GM18519 (cell line): ENCODE data around the gene CTXN1.
"Not testable (repeated sequence)": the region's sequence is repeated elsewhere in the genome, so short reads cannot be mapped to it uniquely, and the experiment has no call there.

Experiments
- ATAC-seq: cut with Tn5 transposase; IDR thresholded peaks from one replicate; pipeline ENCODE4 v1.9.1; 2021; ENCODE audit warnings: mild to moderate bottlenecking, moderate library complexity; ENCODE audit not compliant: unreplicated experiment, low FRiP score

The CTXN1 gene

DNA sequence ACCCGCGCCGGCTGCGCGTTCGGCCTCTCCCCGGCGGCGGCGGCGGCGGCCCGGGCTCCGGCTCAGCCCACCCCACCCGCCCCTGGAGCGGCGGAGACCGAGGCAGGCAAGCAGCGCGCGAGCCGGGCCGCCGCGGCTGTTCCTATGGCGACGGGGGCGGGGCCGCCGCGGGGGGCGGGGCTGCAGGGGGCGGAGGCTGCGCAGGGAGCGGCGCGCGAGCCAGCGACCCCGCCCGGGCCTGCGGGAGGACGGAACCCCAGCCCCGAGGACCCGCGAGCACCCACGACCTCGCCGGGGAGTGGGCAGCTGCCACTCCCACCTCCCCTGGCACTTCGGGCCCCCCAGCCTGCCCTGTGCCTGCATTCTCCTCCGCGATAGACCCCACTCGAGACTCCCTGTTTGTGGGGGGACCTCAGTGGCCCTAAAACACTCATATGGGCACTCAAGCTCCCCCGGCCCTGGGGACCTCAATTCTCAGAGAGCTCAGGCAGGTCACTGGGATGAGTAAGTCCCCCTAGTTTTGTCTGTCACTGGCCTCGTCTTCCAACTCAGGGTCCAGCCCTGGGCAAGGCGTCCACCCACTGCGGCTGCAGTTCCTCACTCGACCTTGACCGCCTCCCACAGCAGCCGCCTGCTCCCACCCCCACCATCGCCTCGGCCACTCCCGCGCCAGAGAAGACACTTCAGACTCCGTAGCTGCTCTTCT, at the start of gene CTXN1:
TSS of gene CTXN1 (minus strand) at position 115 of the 706 bp plus-strand sequence. CDS start 597 bp downstream, outside the sequence.
- ATAC-seq: no peak

DNA sequence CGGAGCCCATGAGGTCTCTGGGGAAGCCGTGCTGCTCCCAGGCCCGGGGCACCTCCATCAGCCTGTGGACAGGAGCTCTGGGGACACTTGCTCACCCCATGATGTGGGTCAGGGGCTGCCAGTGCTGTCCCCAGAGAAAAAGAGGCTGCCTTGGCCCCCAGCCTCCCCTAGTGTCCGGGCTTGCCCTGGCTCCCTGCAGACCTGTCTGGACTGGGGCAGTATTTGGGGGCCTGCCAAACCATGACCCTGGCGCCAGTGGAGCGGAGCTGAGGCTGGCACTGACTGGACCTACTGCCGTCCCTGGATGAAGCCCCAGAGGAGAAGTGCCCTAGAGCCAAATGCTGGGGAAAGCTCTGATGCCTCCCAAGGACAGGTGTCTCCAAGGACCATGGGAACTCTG, 49.1 kb upstream of the CTXN1 start:
- no peak for ATAC-seq

- ATAC-seq: no peak
Measured at GRCh38 chr19:7973883-7974282, 47.9 kb upstream of the CTXN1 start.

DNA sequence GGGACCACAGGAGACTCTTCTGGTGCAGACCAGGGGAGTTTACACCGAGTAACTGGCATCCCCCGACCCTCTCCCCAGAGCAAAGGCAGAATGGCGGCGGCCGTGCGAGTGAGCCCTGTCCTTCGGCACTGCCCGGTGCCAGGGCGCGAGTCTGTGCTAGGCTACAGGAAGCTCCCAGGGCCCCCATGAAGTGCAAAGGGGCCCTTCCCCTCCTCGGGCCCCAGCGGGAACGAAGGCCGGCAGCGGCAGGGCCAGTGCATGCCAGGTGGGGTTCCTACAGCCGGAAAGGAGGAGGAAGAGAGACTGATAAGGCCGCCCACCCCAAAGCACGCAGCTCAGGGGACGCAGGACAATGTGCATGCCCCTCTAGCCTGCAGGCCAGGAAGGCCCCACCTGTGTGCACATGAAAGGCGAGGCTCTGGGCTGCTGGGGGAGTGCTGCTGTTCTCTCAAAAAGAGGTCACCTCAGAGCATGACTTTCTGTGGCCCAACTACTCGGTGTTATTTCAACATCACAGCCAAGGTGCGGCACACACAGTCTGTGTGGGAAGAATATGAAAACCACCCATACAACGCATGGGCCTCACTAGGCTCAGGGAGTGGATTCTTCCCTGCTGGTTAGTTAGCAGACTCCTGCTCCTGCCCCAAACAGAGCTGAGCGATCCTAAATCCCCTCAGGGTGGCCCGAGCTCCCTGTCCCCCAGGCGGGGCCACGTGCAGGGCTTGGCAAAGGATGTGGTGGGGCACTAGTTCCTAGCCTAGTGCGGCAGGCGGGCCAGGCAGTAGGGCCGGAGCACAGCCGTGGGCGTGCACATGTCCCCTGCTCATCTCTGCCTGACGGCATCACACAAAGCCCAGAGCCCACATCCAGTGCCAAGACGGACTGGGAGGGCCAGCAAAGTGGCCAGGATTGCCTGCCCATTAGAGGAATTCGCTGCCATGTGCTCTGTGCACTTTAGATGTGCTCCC, 45.9 kb upstream of the CTXN1 start:
- ATAC-seq: no peak

GRCh38 chr19:7970716-7971448, 44.9 kb upstream of the CTXN1 start:
- no peak for ATAC-seq

DNA sequence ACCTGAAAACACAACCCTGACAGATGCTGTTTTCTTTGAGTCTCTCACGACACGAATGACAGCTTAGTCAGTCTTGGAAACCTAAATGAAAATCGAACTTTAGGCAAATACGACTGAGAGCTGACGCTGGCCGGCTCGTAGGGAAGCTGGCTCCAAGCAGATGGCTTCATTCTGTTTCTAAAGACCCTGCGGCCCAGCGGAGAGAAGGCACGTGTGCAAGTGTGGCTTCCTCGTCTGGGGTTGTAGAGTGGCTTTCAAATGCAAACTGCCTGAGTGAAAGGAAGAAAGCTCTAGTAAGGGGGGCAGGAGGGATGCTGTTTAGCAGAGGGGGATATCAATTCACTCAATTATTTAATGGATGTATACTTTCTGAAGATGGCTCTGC, 43.6 kb upstream of the CTXN1 start:
- no peak for ATAC-seq

DNA sequence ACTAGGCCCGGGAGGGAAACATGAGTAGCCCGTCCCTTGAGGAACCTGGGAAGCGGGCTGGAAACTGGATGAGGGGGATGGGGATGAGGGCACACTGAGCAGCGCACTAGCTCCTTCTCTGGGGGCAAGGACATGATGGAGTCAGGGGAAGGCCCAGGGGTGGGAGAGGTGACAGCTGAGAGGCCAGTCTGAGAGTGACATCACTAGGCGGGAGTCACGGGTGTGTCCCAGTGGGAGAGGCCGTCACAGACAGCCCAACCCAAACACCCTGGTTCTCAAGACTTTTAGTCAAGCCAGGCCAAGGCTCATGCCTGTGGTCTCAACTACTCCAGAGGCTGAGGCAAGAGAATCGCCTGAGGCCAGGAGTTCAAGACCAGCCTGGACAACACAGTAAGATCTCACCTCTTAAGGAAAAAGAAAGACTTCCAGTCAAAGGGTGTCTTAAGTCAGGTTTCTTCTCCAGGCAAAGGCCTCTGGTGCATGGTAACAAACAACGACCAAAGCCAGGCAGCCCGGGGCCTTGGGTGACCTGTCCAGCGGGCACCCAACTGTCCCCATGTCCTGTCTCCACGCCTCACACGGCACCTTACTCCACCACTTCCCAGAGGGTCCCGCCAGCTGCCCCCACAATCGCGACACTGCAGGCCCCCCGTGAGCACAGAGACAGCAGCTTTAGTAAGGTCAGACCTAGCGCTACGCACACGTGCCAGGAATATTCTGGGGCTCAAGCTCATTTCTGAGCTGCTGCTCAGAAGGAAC, 43.0 kb upstream of the CTXN1 start:
- ATAC-seq: no peak

DNA sequence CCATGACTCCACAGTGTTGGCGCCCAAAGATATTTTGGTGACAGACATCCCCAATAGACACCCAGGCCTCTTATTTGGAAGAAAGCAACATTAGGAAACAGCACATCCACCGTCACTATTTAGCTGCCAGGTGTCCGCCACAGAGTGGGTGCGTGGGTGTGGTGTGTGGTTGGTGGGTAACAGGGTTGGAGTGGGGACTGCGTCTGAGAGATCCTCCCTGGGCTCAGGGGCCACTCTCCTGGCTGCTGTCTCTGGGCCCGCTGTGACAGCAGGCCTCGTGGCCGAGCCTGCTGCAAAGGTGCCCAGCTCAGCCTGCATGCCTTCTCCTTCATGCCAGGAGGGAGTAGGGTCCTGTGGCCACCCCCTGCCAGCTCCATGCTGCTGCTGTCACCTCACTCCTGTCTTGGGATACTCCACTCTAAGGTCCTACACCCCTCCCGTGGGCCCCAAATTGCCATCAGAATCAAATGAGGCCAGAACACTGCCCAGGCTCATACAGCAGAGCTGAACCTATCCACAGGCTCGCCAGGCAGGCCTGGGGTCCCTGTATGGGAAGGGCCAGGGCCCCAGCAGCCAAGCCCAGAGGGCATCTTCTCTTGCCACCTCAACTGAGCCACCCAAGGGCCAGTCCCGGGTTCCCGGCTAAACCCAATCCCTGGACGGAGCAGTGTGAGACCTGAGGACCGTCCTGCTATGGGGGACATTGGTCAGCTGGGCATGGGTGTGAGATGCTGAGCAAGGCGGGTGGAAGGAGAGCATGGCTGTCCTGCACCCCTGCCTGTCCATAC, 42.3 kb upstream of the CTXN1 start:
- ATAC-seq: no peak

DNA sequence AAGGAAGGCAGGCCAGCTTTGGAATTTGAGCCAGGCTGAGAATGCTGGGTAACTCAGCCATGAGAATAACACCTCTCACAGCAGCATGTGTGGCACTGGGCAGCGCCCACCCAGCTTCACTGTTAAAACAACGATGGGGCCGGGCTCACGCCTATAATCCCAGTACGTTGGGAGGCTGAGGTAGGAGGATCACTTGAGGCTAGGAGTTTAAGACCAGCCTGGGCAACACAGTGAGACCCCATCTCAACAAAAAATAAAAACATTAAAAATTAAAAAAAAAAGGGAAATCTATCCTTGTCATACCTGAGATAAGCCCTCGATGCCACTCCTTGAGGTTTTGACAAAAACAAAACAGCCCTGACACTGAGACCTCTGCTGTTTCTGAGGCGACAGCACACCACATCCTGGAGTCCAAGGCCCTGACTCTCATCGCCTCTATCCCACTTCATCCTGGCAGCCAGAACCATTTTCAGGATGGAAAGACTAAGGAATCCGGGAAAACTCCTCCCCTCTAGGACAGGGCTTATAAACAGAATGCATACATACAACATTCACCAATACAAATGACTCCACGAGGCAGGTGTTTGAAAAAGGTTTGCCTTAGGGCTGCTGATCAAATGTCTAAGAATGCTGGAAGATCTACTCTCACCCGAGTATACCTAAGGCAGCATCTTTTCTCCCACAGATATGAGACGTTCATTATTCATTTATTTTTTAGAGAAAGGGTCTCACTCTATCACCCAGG, 40.2 kb upstream of the CTXN1 start:
- ATAC-seq: no peak

DNA sequence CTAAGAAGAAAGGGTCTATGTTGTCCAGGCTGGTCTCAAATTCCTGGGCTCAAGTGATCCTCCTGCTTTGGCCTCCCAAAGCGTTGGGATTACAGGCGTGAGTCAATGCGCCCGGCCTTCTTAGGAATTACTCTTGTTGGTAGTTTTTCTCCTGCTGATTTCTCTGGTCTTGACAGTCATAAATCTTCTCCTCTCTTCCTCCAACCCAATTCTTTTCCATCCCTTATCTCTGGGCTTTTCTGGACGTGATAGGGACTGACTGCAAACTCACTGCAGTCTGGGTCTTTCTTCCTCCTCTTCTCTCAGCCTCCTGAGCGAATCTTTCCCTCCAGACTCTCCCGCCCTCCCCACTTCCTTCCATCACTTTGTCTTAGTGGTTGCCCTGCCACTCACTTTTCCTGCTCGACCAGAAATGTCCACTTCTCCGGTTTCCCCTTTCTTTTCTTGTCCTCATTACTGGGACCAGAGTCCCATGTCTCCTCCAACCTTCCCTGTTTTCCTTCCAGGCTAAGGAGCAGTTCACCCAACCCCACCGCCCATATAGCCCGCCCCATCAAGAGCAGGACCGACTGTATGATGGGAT, 39.4 kb upstream of the CTXN1 start:
- no peak for ATAC-seq

DNA sequence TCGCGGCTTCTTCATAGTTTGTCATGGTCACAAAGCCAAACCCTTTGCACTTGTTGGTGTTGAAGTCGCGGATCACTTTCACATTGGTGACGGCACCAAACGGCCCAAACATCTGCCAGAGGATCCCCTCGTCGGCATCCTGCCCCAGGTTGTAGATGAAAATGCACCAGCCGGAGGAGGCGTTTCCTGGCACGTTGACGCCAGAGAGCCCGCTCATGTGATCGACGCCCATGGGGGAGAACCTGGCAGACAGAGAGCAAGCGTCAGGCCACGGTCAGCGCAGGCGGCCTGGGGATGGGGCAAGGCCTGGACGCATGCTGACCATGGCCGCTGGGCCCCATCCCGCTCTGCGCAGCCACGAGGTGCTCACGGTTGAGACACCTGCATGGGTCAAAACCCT, 37.6 kb upstream of the CTXN1 start:
- no peak for ATAC-seq

DNA sequence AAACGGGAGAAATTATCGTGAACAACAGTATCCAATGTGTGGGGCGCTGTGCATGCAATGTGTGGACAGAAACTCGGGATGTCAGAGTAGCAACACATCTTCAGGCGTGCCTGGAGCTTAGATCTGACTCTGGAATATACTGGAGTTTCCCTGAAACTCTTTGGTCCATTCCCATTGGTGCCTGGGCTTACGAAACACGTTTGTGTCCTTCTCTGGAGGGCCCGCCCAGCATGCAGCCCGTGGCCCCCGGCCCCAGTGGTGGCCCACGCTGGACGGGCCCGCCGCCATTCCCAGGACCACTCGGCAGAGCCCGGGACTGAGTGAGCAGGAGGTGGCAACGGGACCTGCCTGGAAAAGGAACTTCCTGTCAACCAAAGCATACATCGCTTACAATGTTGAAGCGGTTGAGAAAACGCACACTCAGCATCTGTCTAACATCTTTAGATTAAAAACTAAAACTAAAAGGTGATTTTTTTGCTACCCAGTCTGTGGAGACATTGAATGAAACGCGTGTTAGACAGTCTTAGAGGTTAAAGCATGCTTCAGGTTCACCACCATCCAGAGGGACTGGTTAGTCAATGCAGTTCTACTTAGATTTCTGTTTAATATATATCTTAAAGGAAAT, 36.8 kb upstream of the CTXN1 start:
- no peak for ATAC-seq

DNA sequence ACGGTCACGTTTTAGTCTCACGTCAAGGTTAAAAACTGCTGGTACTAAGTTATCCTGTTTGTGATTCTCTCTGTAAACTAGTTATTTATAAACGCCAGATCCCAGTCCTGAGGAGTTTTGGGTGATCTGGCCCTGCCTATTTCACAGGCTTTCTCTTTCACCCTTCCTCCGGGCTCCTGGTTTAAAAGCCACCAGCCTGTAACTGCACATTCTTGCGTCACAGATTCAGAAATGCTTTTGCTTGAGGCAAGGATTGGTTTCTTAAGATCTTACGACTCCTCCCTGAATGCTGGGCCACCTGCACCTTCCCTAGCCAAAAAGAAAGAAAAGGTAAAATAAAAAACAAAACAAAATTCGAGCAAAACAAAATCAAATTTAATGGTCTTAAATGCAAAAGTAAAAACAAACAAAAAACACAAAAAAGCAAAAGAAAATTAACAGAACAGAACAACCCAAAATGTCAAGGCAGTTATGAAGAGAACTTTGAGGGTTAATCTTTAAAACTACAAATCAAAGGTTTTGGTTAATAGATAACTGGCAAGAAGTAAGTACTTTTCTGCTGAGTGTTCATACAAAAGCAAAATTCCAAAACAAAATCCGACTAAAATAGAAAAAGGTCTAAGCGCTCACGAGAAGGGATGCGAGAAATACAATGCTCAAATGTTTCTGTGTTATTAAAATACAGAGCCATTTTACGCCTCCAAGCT, 36.1 kb upstream of the CTXN1 start:
- ATAC-seq: no peak

DNA sequence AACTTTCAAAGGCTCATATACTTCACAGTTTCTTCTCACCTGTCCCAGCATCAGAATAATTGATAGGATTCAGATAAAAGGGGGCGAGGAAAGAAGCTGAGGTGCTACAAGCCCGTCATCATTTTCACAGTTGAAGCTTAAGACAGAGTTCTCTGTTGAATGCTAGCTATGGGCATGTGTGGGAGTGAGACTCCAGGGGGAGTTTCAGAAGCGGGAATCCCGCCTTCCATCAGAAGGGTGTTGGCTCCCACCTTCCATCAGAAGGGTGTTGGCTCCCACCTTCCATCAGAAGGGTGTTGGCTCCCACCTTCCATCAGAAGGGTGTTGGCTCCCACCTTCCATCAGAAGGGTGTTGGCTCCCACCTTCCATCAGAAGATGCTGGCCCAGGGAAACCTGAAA, 35.1 kb upstream of the CTXN1 start:
- ATAC-seq: not testable (repeated sequence)

- no peak for ATAC-seq
Measured at GRCh38 chr19:7959211-7959610, 33.3 kb upstream of the CTXN1 start.

- ATAC-seq: no peak
Measured at GRCh38 chr19:7955696-7956095, 29.8 kb upstream of the CTXN1 start.

DNA sequence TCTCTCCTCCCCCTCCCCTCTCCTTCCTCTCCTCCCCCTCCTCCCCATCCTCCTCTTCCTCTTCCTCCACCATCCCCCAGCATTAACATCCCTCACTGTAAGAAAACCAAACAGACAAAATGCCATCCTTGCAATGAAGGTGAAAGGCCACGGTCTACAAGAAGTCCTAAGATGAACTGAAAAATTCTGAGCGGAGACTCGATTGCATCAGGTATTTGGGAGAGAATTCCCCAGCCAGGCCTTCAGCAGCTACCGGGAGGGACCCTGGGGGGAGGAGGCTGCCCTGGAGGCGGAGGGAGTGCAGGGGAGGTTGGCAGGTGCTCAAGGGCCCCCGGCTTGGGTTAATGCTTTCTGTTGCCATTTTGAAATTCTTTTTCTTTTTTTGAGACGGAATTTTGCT, 27.6 kb upstream of the CTXN1 start:
- ATAC-seq: no peak
